Astrocyte (in vitro differentiated cells and primary cell): ENCODE data around the gene TNC.

Experiments
- CTCF ChIP-seq: IDR thresholded peaks from 2 replicates; pipeline ENCODE4 v1.5.1; 2011; ENCODE audit warnings: low read depth, mild to moderate bottlenecking, inconsistent platforms, low read length, moderate library complexity; ENCODE audit not compliant: insufficient read depth
- EZH2 ChIP-seq: IDR thresholded peaks from 2 replicates; pipeline ENCODE4 v1.6.1; 2012; ENCODE audit warnings: mild to moderate bottlenecking, low read length, inconsistent platforms; ENCODE audit not compliant: insufficient read depth

GRCh38 chr9:115035841-115036612 lies 81.9 kb downstream of the TNC start:
- TF ChIP-seq CTCF (no peak), EZH2 (no peak)
